ENCODE data around the gene NTM.

DNA sequence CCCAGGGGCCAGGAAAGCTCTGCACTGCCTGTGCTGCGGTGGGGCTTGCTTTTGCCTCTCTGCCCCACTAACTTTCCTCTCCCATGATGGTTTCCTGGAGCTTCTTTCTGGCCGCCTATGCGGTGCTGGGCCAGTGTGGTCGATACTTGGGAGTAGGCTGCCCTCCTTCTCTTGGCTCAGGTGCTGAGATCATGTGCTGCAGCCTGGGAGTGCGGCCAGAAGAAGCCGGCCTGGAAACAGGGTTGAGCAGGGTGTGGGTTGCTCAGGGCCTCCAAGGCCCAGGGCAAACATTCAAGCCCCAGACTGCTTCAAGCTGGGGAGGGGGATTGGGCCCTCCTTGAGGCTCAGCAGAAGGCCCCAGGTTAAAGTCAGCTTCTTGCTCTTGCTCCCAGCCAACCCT, 125.0 kb downstream of the NTM start:
- TF ChIP-seq POLR2AphosphoS5 (IDR thresholded peaks at IDR 0.05; ENCODE audit: borderline replicate concordance, low read depth, low read length), result no peak
- TF ChIP-seq FOXP2 (optimal IDR thresholded peaks at IDR 0.05; ENCODE audit: control extremely low read depth, extremely low read length, insufficient read depth), result no peak
